ENCODE results near the gene RSRC1. TPM values are rescaled to one million over a fixed set of nuclear protein-coding genes. Genes with fewer than 3 reads are reported as not detected.

The RSRC1 gene
- total and polyA plus RNA-seq, 2 of the 8 experiments (the other 6 are each of a cell fraction or from before 2014, with no cell fraction given): 2.0 to 27.9 TPM

GRCh38 chr3:158560979-158561378 is 451.1 kb downstream of the RSRC1 start:
- no peak overlapping the region for H2BK12ac ChIP-seq (ENCODE audit: low read depth, low read length)
- no peak overlapping the region for H3K9ac ChIP-seq (replicated peaks in 1 of 4; ENCODE audit: extremely low read depth in 1 of 4, low read depth in 3 of 4, low read length in 3 of 4)
- no peak for TF ChIP-seq FOSL1 (IDR thresholded peaks at IDR 0.05; ENCODE audit: insufficient read depth, low read depth, low read length)
- TF ChIP-seq USF2 (IDR thresholded peaks at IDR 0.05; ENCODE audit: low read length): no peak
- DNase-seq (ENCODE audit: low read depth in 1 of 2, low spot score in 2 of 2): no peak
- WGBS, 2 experiments (ENCODE audit: extremely low coverage in 1 of 2, insufficient coverage in 1 of 2, insufficient read length in 1 of 2, insufficient replicate concordance in 2 of 2, low coverage in 1 of 2, low lambda C conversion rate in 2 of 2, missing lambda C conversion rate in 1 of 2): 90% methylated on average over 1 of the region's 1 CpG; no CpG with 5 or more reads in 1 of the 2 experiments
- peaks cover 5 to 8% of the 10 kb centered on the region in 2 experiments; a peak in 1 of 4 replicates for H3K9me3 ChIP-seq (ENCODE audit: insufficient read depth in 2 of 2, low read depth in 1 of 2, low read length in 1 of 2)
- no peaks in the 10 kb centered on the region for H3K36me3 ChIP-seq (ENCODE audit: control insufficient read depth in 2 of 4, insufficient read depth in 4 of 4, low read length in 3 of 4)
- no peaks in the 10 kb centered on the region for H3K4me1 ChIP-seq (replicated peaks in 1 of 4; ENCODE audit: control insufficient read depth in 3 of 4, insufficient read depth in 4 of 4, low read length in 3 of 4)
- H2AFZ ChIP-seq (ENCODE audit: low read length): no peak overlapping the region
- no peaks in the 10 kb centered on the region for H4K20me1 ChIP-seq (replicated peaks in 1 of 2; ENCODE audit: control insufficient read depth in 1 of 2, insufficient read depth in 2 of 2, low read length in 2 of 2)
- no peak for FAIRE-seq
- H3K56ac ChIP-seq (replicated peaks; ENCODE audit: insufficient read length, low read depth, low read length): no peak overlapping the region
- no peak overlapping the region for H2AK5ac ChIP-seq (ENCODE audit: low read depth, low read length)
- peaks cover 1% of the 10 kb centered on the region; the same call in 1 of the 2 replicates for H3K23me2 ChIP-seq (ENCODE audit: low read depth, low read length)
- ChIA-PET POLR2A (ENCODE audit: partially characterized antibody) (no interaction called here), CTCF (ENCODE audit: partially characterized antibody) (interaction anchor here (1.0 to 2.4 kb wide), 4 partner anchors 9 to 166 kb away, joined by 3 to 13 read pairs (median 5); partner anchors contain the start of gene GFM1)
- no peaks in the 10 kb centered on the region for H3K27me3 ChIP-seq (replicated peaks in 1 of 4; ENCODE audit: control insufficient read depth in 3 of 4, extremely low read depth in 1 of 4, insufficient read depth in 3 of 4, low read length in 3 of 4)
- no peak overlapping the region for H4K5ac ChIP-seq (ENCODE audit: insufficient read length, low read depth, low read length)
- H3K79me1 ChIP-seq (ENCODE audit: low read depth, low read length): no peaks in the 10 kb centered on the region
- no peak overlapping the region for H3K4me3 ChIP-seq (ENCODE audit: extremely low read depth in 1 of 4, insufficient read depth in 2 of 4, low read depth in 3 of 4, low read length in 4 of 4)
- H4K91ac ChIP-seq (replicated peaks; ENCODE audit: insufficient read length, low read length): no peak overlapping the region
- no peak overlapping the region for H2BK20ac ChIP-seq (ENCODE audit: low read length)
- H3K14ac ChIP-seq (ENCODE audit: insufficient read length): no peak overlapping the region
- no peak overlapping the region for H2BK120ac ChIP-seq (replicated peaks; ENCODE audit: low read depth, low read length)
- H3K4me2 ChIP-seq (ENCODE audit: insufficient read depth in 1 of 2, low read depth in 2 of 2, low read length in 2 of 2): no peak overlapping the region
- H3K23ac ChIP-seq (ENCODE audit: insufficient read length): no peak overlapping the region
- H2BK5ac ChIP-seq (ENCODE audit: low read depth, low read length): no peak overlapping the region
- no peaks in the 10 kb centered on the region for H3K79me2 ChIP-seq (ENCODE audit: control insufficient read depth in 1 of 2, insufficient read depth in 2 of 2, low read length in 2 of 2)
- no peak overlapping the region for H3K27ac ChIP-seq (ENCODE audit: low read depth, low read length)
- H3K18ac ChIP-seq (ENCODE audit: extremely low read depth, low read length): no peak overlapping the region
- H3K4ac ChIP-seq (replicated peaks; ENCODE audit: insufficient read length, low read depth, low read length): no peak overlapping the region
- H4K8ac ChIP-seq (ENCODE audit: extremely low read depth, insufficient read depth, low read length): no peak overlapping the region
- H2BK15ac ChIP-seq (ENCODE audit: low read length): no peak overlapping the region

All from H1 (cell line).